Stomach (tissue), 9 donors: Measurements from ENCODE around the gene MZB1. TPM values are rescaled to one million over a fixed set of nuclear protein-coding genes. Genes with fewer than 3 reads are reported as not detected.

Experiments
- DNase-seq, 2 donors: peaks; one replicate each; pipeline versions ENCODE4 v3.0.0 to v3.0.0-alpha.2; 2013 to 2019
- H3K27ac ChIP-seq, 5 donors: fragments of 200-600 bp in 4 of 5; sonication (generic) in 4 of 5; one replicate each; pipeline ENCODE4 v1.5.1; 2013 to 2019; ENCODE audit warnings: mild to moderate bottlenecking in 1 of 5, moderate library complexity in 1 of 5
- H3K27me3 ChIP-seq, 3 donors: fragments of 200-600 bp; sonication (generic); one replicate each; pipeline ENCODE4 v1.5.1; 2017 to 2019; ENCODE audit warnings: mixed run types in 1 of 3
- H3K36me3 ChIP-seq, 4 donors: fragments of 200-600 bp; sonication (generic); 1 replicate in 3 of 4; 2 replicates in 1 of 4; pipeline ENCODE4 v1.5.1; 2016 to 2019
- H3K4me1 ChIP-seq, 4 donors: fragments of 200-600 bp; sonication (generic); one replicate each; pipeline ENCODE4 v1.5.1; 2016 to 2019
- H3K4me3 ChIP-seq, 4 donors: fragments of 200-600 bp; sonication (generic) in 3 of 4; one replicate each; pipeline ENCODE4 v1.5.1; 2016 to 2019; ENCODE audit warnings: mild to moderate bottlenecking in 1 of 4
- H3K9me3 ChIP-seq, 4 donors: fragments of 200-600 bp; sonication (generic); one replicate each; pipeline ENCODE4 v1.5.1; 2016 to 2019
- EP300 ChIP-seq: sonication (generic); formaldehyde crosslinking; IDR thresholded peaks from one replicate; pipeline ENCODE4 v1.6.1; 2017; ENCODE audit warnings: antibody characterized with exemption
- POLR2A ChIP-seq, 4 donors: fragments of 450-650 bp; IDR thresholded peaks; one replicate each; pipeline ENCODE4 v1.6.1; 2016; ENCODE audit warnings: antibody characterized with exemption in 4 of 4, control low read depth in 2 of 4, mild to moderate bottlenecking in 1 of 4, moderate library complexity in 1 of 4
- POLR2AphosphoS5 ChIP-seq, 3 donors: sonication (generic); formaldehyde crosslinking; IDR thresholded peaks; one replicate each; pipeline ENCODE4 v1.6.1; 2016; ENCODE audit warnings: antibody characterized with exemption in 3 of 3
- WGBS, 5 donors: extraction: QIAGEN DNeasy Blood & Tissue Kit in 3 of 5; methylation state at CpG; one replicate each; pipeline versions ENCODE4 v1.1.5 to v1.1.7; 2013 to 2018; 5-methylcytosine and 5-hydroxymethylcytosine counted together
- intact Hi-C: fragments of 100-400 bp; cut with DNase I; formaldehyde crosslinking; loops from one replicate; pipeline ENCODE4 v1.15.1; 2023; ENCODE audit warnings: low total_unique reads
- polyA plus RNA-seq, 3 donors: library from polyadenylated mRNA; stranded (reverse); fragments of 200-250 nt; gene quantifications; one replicate each; pipeline ENCODE4 v1.2.3, GENCODE V29; 2013
- total RNA-seq, 5 donors: library from RNA; depleted of rRNA; stranded (reverse); fragments of >200 nt; gene quantifications; one replicate each; pipeline versions ENCODE4 v1.1.0 to v1.2.3, GENCODE V29; 2014 to 2016
- TF ChIP-seq, protein P1 (sequence below), 7 experiments: fragments of 450-650 bp in 4 of 7; fragments of 200-600 bp in 3 of 7; sonication (generic) in 3 of 7; IDR thresholded peaks; one replicate each; pipeline ENCODE4 v1.5.1; 2016 to 2019; ENCODE audit warnings: antibody characterized with exemption in 7 of 7, control low read depth in 2 of 7, mild to moderate bottlenecking in 1 of 7
- donor health status: healthy with polysubstance abuse.
- donor health status: Bipolar disorder and iron deficiency.
- donor health status: healthy.

Gene MZB1
- total and polyA plus RNA-seq, 8 donors: 1.1 to 15.8 (median 7.6) TPM; not detected in 1

DNA sequence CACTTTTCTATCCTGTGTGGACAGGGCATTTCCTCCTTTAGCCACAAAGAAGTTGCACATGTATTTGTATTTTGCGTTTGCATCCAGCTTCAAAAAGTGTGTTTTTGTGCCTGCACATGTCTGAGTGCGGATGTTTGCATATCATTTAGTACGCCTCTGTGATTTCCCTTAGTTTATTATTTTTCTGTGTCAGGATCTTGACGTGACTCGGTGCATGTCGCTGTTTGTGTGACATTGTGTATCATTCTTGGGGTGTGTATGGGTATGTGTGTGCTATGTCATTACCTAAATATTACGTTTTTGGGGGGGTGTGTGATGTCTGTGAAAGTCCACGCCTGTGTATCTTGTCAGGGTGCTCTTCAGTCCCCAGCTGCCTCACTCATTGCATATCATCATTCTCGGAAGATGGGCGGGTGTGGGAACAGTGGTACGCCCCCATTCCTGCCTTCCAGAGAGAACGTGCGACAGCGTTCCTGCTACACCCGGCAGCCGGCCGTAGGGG lies 48.5 kb downstream of the MZB1 start:
- WGBS, 5 donors: 1 to 4% (median 2%) methylated on average over 8 to 17 of the region's 17 CpGs
- Histone ChIP-seq H3K27me3 (no peaks in the 10 kb centered on the region), H3K27ac (peak overlapping the region in 4 of 5 donors; percentile 93 to 99 (median 98)), H3K4me1 (peaks cover 31 to 52% (median 46%) of the 10 kb centered on the region in 4 donors), H3K36me3 (peaks cover 0 to 6% (median 3%) of the 10 kb centered on the region in 4 donors), H3K4me3 (peak overlapping the region; percentile 75 to 98 (median 87)), H3K9me3 (no peaks in the 10 kb centered on the region)
- intact Hi-C loops: loop anchor here (10.0 kb wide), 1 partner anchor 46 kb away; the partner anchor contains the start of gene MATR3
- DNase-seq: no peak
- TF ChIP-seq POLR2A (IDR thresholded peaks at IDR 0.05) (no peak), EP300 (no peak), POLR2AphosphoS5 (IDR thresholded peaks at IDR 0.05) (no peak)
- TF ChIP-seq, protein P1, sequence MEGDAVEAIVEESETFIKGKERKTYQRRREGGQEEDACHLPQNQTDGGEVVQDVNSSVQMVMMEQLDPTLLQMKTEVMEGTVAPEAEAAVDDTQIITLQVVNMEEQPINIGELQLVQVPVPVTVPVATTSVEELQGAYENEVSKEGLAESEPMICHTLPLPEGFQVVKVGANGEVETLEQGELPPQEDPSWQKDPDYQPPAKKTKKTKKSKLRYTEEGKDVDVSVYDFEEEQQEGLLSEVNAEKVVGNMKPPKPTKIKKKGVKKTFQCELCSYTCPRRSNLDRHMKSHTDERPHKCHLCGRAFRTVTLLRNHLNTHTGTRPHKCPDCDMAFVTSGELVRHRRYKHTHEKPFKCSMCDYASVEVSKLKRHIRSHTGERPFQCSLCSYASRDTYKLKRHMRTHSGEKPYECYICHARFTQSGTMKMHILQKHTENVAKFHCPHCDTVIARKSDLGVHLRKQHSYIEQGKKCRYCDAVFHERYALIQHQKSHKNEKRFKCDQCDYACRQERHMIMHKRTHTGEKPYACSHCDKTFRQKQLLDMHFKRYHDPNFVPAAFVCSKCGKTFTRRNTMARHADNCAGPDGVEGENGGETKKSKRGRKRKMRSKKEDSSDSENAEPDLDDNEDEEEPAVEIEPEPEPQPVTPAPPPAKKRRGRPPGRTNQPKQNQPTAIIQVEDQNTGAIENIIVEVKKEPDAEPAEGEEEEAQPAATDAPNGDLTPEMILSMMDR (IDR thresholded peaks at IDR 0.05): no peak

DNA sequence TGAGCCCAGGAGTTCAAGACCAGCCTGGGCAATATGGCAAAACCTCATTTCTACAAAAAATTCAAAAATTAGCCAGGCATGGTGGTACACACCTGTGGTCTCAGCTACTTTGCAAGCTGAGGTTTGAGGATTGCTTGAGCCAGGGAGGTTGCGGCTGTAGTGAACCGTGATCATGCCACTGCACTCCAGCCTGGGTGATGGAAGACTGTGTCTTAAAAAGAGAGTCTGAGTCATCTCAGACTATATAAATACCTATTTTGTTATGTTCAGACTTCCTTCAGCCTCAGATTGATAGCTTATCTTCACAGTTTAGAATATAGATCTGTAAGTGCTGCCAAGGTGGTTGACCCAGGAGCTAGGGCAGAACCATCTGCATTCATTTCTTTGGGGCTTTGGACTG lies 49.7 kb downstream of the MZB1 start:
- Histone ChIP-seq H3K27ac (no peak overlapping the region), H3K9me3 (no peaks in the 10 kb centered on the region), H3K4me3 (no peak overlapping the region), H3K36me3 (peaks cover 0 to 2% (median under 1%) of the 10 kb centered on the region in 4 donors), H3K27me3 (no peaks in the 10 kb centered on the region), H3K4me1 (peaks cover 31 to 49% (median 42%) of the 10 kb centered on the region in 4 donors)
- WGBS, 5 donors: 57 to 72% (median 60%) methylated on average over 2 of the region's 2 CpGs
- no peak for DNase-seq
- intact Hi-C loops: loop anchor here (10.0 kb wide), 1 partner anchor 45 kb away; the partner anchor contains the start of gene MATR3
- no peak for TF ChIP-seq POLR2AphosphoS5 (IDR thresholded peaks at IDR 0.05)
- TF ChIP-seq POLR2A (IDR thresholded peaks at IDR 0.05): no peak
- no peak for TF ChIP-seq EP300
- TF ChIP-seq, protein P1 (IDR thresholded peaks at IDR 0.05): no peak

Other genes starting within 250 kb of the MZB1 start
- gene SIL1, start 191.5 kb downstream of the MZB1 start, total RNA-seq: 10 to 100 TPM; 22.2 to 60.0 (median 31.8) TPM
- gene SIL1, start 191.5 kb downstream of the MZB1 start, polyA plus RNA-seq: 10 to 100 TPM; 26.7 to 83.6 (median 74.6) TPM
- gene MATR3, start 96.2 kb downstream of the MZB1 start, total RNA-seq: 100 to 1,000 TPM in 4 of 5 donors, 10 to 100 TPM in 1; 73.6 to 352 (median 176) TPM
- gene MATR3, start 96.2 kb downstream of the MZB1 start, polyA plus RNA-seq: 10 to 100 TPM; 68.2 to 86.0 (median 73.9) TPM
- 10 to 100 TPM; 12.7 to 92.7 (median 51.3) TPM for gene PAIP2, start 48.1 kb downstream of the MZB1 start, total RNA-seq
- gene PAIP2, start 48.1 kb downstream of the MZB1 start, polyA plus RNA-seq: 100 to 1,000 TPM in 1 of 3 donors, 10 to 100 TPM in 2; 57.5 to 104 (median 86.5) TPM
- under 1 TPM in 1 of 5 donors, not detected in 4; 0.37 TPM for gene SLC23A1, start 6.6 kb downstream of the MZB1 start, total RNA-seq
- gene SLC23A1, start 6.6 kb downstream of the MZB1 start, polyA plus RNA-seq: not detected
- gene PROB1, start 5.2 kb upstream of the MZB1 start, total RNA-seq: under 1 TPM in 2 of 5 donors, not detected in 3; 0.73 to 0.89 TPM
- gene PROB1, start 5.2 kb upstream of the MZB1 start, polyA plus RNA-seq: under 1 TPM; 0.55 to 0.76 (median 0.56) TPM
- gene SPATA24, start 14.2 kb upstream of the MZB1 start, total RNA-seq: 1 to 10 TPM in 1 of 5 donors, under 1 TPM in 1, not detected in 3; 0.92 to 3.6 TPM
- gene SPATA24, start 14.2 kb upstream of the MZB1 start, polyA plus RNA-seq: 10 to 100 TPM in 1 of 3 donors, 1 to 10 TPM in 2; 5.4 to 10.1 (median 8.6) TPM
- 10 to 100 TPM in 1 of 5 donors, 1 to 10 TPM in 1, under 1 TPM in 2, not detected in 1; under 0.01 to 12.1 (median 1.6) TPM for gene DNAJC18, start 49.6 kb upstream of the MZB1 start, total RNA-seq
- gene DNAJC18, start 49.6 kb upstream of the MZB1 start, polyA plus RNA-seq: 1 to 10 TPM; 1.8 to 4.1 (median 2.7) TPM
- 10 to 100 TPM in 2 of 5 donors, 1 to 10 TPM in 1, not detected in 2; 7.3 to 15.2 (median 12.8) TPM for gene ECSCR, start 72.8 kb upstream of the MZB1 start, total RNA-seq
- 1 to 10 TPM; 5.4 to 10.0 (median 7.3) TPM for gene ECSCR, start 72.8 kb upstream of the MZB1 start, polyA plus RNA-seq
- gene SMIM33, start 81.1 kb upstream of the MZB1 start, total RNA-seq: under 1 TPM in 1 of 5 donors, not detected in 4; 0.87 TPM
- under 1 TPM in 2 of 3 donors, not detected in 1; 0.13 to 0.46 TPM for gene SMIM33, start 81.1 kb upstream of the MZB1 start, polyA plus RNA-seq
- gene STING1, start 92.8 kb upstream of the MZB1 start, total RNA-seq: 10 to 100 TPM in 3 of 5 donors, 1 to 10 TPM in 2; 6.1 to 16.2 (median 11.1) TPM
- gene STING1, start 92.8 kb upstream of the MZB1 start, polyA plus RNA-seq: 10 to 100 TPM in 2 of 3 donors, 1 to 10 TPM in 1; 8.8 to 23.7 (median 22.3) TPM
- 100 to 1,000 TPM in 1 of 5 donors, 10 to 100 TPM in 4; 29.8 to 220 (median 76.0) TPM for gene UBE2D2, start 171.4 kb upstream of the MZB1 start, total RNA-seq
- 100 to 1,000 TPM in 1 of 3 donors, 10 to 100 TPM in 2; 66.4 to 106 (median 75.1) TPM for gene UBE2D2, start 171.4 kb upstream of the MZB1 start, polyA plus RNA-seq